Liver (tissue), 9 donors: ENCODE results near the gene CEP20. TPM values are rescaled to one million over a fixed set of nuclear protein-coding genes. Genes with fewer than 3 reads are reported as not detected.

Experiments
- DNase-seq: peaks from one replicate; pipeline ENCODE4 v3.0.0-alpha.2; 2017; ENCODE audit warnings: low spot score
- H3K27ac ChIP-seq, 2 donors: one replicate each; pipeline ENCODE4 v1.7.0; 2013; ENCODE audit warnings: inconsistent platforms in 2 of 2, low read length in 2 of 2, control low read depth in 1 of 2, low read depth in 1 of 2, mild to moderate bottlenecking in 1 of 2
- H3K27me3 ChIP-seq, 4 donors: one replicate each; pipeline versions ENCODE4 v1.6.1 to v1.7.0; 2013; ENCODE audit warnings: low read length in 3 of 4, inconsistent platforms in 1 of 4, mild to moderate bottlenecking in 1 of 4, moderate library complexity in 1 of 4; ENCODE audit not compliant: control insufficient read depth in 4 of 4, insufficient read depth in 4 of 4
- H3K36me3 ChIP-seq, 4 donors: one replicate each; pipeline versions ENCODE4 v1.6.1 to v1.7.0; 2013; ENCODE audit warnings: low read length in 3 of 4, mild to moderate bottlenecking in 3 of 4, low read depth in 1 of 4, moderate library complexity in 1 of 4; ENCODE audit not compliant: control insufficient read depth in 4 of 4, insufficient read depth in 3 of 4
- H3K4me1 ChIP-seq, 4 donors: one replicate each; pipeline versions ENCODE4 v1.6.1 to v1.7.0; 2013; ENCODE audit warnings: low read length in 3 of 4, mild to moderate bottlenecking in 3 of 4, moderate library complexity in 1 of 4; ENCODE audit not compliant: control insufficient read depth in 4 of 4, insufficient read depth in 4 of 4
- H3K4me3 ChIP-seq, 3 donors: one replicate each; pipeline versions ENCODE4 v1.6.1 to v1.7.0; 2013; ENCODE audit warnings: low read length in 3 of 3, control low read depth in 1 of 3, low read depth in 1 of 3, mild to moderate bottlenecking in 1 of 3
- H3K9ac ChIP-seq, 2 donors: one replicate each; pipeline ENCODE4 v1.7.0; 2013; ENCODE audit warnings: low read length in 2 of 2, mild to moderate bottlenecking in 2 of 2, moderate library complexity in 2 of 2, control low read depth in 1 of 2, low read depth in 1 of 2
- H3K9me3 ChIP-seq, 4 donors: one replicate each; pipeline versions ENCODE4 v1.6.1 to v1.7.0; 2013; ENCODE audit warnings: low read length in 3 of 4; ENCODE audit not compliant: control insufficient read depth in 4 of 4
- EGR1 ChIP-seq, 2 donors: IDR thresholded peaks; 2 replicates each; pipeline ENCODE4 v1.6.1; 2016 to 2018; ENCODE audit warnings: antibody characterized with exemption in 2 of 2, low read depth in 2 of 2
- FOXA1 ChIP-seq: IDR thresholded peaks from 2 replicates; pipeline ENCODE4 v1.6.1; 2016; ENCODE audit warnings: antibody characterized with exemption
- FOXA2 ChIP-seq: IDR thresholded peaks from 2 replicates; pipeline ENCODE4 v1.6.1; 2016; ENCODE audit warnings: antibody characterized with exemption
- GABPA ChIP-seq, 2 donors: IDR thresholded peaks in 1 of 2; conservative IDR thresholded peaks in 1 of 2; 2 replicates each; pipeline ENCODE4 v1.6.1; 2016; ENCODE audit warnings: antibody characterized with exemption in 2 of 2, mild to moderate bottlenecking in 1 of 2, moderate library complexity in 1 of 2
- HNF4A ChIP-seq, 2 donors: conservative IDR thresholded peaks; 2 replicates each; pipeline ENCODE4 v1.6.1; 2016; ENCODE audit warnings: antibody characterized with exemption in 2 of 2, mild to moderate bottlenecking in 2 of 2
- HNF4G ChIP-seq: IDR thresholded peaks from 2 replicates; pipeline ENCODE4 v1.6.1; 2016; ENCODE audit warnings: antibody characterized with exemption
- JUND ChIP-seq, 2 donors: IDR thresholded peaks; 2 replicates each; pipeline ENCODE4 v1.6.1; 2016; ENCODE audit warnings: antibody characterized with exemption in 2 of 2
- NR2F2 ChIP-seq: IDR thresholded peaks from 2 replicates; pipeline ENCODE4 v1.6.1; 2016; ENCODE audit warnings: antibody characterized with exemption
- RAD21 ChIP-seq, 2 donors: IDR thresholded peaks; 2 replicates each; pipeline ENCODE4 v1.6.1; 2016; ENCODE audit warnings: antibody characterized with exemption in 2 of 2, mild to moderate bottlenecking in 2 of 2
- RXRA ChIP-seq, 2 donors: IDR thresholded peaks; 2 replicates each; pipeline ENCODE4 v1.6.1; 2017 to 2018; ENCODE audit warnings: antibody characterized with exemption in 2 of 2, mild to moderate bottlenecking in 1 of 2
- SP1 ChIP-seq: IDR thresholded peaks from 2 replicates; pipeline ENCODE4 v1.6.1; 2018; ENCODE audit warnings: antibody characterized with exemption, mild to moderate bottlenecking
- TAF1 ChIP-seq: conservative IDR thresholded peaks from 2 replicates; pipeline ENCODE4 v1.6.1; 2016; ENCODE audit warnings: antibody characterized with exemption, mild to moderate bottlenecking
- YY1 ChIP-seq: IDR thresholded peaks from 2 replicates; pipeline ENCODE4 v1.6.1; 2016; ENCODE audit warnings: antibody characterized with exemption, mild to moderate bottlenecking
- WGBS: extraction: QIAGEN DNeasy Blood & Tissue Kit; methylation state at CpG from one replicate; pipeline ENCODE4 v1.1.7; 2013; 5-methylcytosine and 5-hydroxymethylcytosine counted together
- polyA plus RNA-seq, 2 donors: library from polyadenylated mRNA; stranded (reverse) in 1 of 2; unstranded in 1 of 2; fragments of 200-250 nt in 1 of 2; fragments of >200 nt in 1 of 2; fragmentation: Nextera tagmentation in 1 of 2; extraction: Ambion mirVana in 1 of 2; gene quantifications; one replicate each; pipeline versions ENCODE4 v1.2.1 to v1.2.3, GENCODE V29; 2013 to 2015
- total RNA-seq, 2 donors: library from RNA; depleted of rRNA; stranded (reverse); fragments of >200 nt; gene quantifications; one replicate each; pipeline ENCODE4 v1.2.3, GENCODE V29; 2014
- TF ChIP-seq, protein P1 (sequence below): IDR thresholded peaks from 2 replicates; pipeline ENCODE4 v1.6.1; 2016; ENCODE audit warnings: antibody characterized with exemption
- TF ChIP-seq, protein P2 (sequence below): IDR thresholded peaks from 2 replicates; pipeline ENCODE4 v1.6.1; 2016; ENCODE audit warnings: antibody characterized with exemption
- TF ChIP-seq, protein P3 (sequence below): IDR thresholded peaks from 2 replicates; pipeline ENCODE4 v1.6.1; 2016; ENCODE audit warnings: antibody characterized with exemption, mild to moderate bottlenecking
- TF ChIP-seq, protein P4 (sequence below): fragments of 150-350 bp; IDR thresholded peaks from 2 replicates; pipeline ENCODE4 v1.5.1; 2017; ENCODE audit warnings: improper control_type of control experiment, low read depth, low read length; ENCODE audit not compliant: missing input control
- TF ChIP-seq, protein P5 (sequence below): IDR thresholded peaks from 2 replicates; pipeline ENCODE4 v1.6.1; 2016; ENCODE audit warnings: antibody characterized with exemption
- donor health status: healthy.
- donor health status: healthy.
- donor health status: healthy.
- donor health status: healthy.
- donor health status: healthy.

The CEP20 gene
- total and polyA plus RNA-seq, 4 donors: 10.7 to 19.2 (median 13.3) TPM

DNA sequence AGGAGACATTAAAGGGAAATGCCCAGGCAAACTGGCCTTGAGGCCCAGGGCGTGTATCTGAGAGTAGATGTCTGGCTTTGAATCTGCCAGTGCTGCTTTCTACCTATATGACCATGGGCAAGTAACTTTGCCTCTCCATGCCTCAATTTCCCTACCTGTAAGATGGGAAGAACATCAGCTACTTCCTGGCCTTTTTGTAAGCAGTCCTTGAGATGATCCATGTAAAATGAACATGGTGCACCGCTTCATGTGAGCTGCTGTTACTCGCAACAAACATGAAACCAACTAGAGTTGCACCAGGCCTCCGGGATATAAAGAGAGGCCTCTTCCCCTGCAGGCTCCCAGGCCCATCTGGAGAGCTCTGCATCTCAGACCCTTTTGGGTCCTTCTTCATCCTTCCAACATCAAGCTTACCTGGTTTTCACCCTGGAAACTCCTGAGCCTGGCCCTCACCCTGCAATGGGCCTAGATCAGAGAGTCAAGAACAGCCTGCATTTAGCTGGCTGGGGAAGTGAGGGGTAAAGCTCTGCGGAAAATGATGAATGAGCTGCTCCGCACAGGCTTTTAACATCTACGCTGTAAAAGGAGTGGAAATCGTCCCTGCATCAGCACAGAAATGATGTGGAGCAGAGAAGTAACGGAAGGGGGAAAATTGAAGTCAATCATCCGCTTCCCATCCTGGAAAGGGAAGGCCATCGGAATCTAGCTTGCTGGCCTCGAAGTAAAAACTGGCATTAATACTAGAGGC, 29.3 kb downstream of the CEP20 start:
- TF ChIP-seq, protein P1, sequence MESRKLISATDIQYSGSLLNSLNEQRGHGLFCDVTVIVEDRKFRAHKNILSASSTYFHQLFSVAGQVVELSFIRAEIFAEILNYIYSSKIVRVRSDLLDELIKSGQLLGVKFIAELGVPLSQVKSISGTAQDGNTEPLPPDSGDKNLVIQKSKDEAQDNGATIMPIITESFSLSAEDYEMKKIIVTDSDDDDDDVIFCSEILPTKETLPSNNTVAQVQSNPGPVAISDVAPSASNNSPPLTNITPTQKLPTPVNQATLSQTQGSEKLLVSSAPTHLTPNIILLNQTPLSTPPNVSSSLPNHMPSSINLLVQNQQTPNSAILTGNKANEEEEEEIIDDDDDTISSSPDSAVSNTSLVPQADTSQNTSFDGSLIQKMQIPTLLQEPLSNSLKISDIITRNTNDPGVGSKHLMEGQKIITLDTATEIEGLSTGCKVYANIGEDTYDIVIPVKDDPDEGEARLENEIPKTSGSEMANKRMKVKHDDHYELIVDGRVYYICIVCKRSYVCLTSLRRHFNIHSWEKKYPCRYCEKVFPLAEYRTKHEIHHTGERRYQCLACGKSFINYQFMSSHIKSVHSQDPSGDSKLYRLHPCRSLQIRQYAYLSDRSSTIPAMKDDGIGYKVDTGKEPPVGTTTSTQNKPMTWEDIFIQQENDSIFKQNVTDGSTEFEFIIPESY: no peak
- no peak for TF ChIP-seq EGR1 (IDR thresholded peaks at IDR 0.05; ENCODE audit: low read depth in 2 of 2)
- TF ChIP-seq GABPA (IDR thresholded peaks at IDR 0.05 in 1 of 2, conservative IDR thresholded peaks at IDR 0.05 in 1 of 2): no peak
- TF ChIP-seq NR2F2: no peak
- TF ChIP-seq HNF4A (conservative IDR thresholded peaks at IDR 0.05): no peak
- TF ChIP-seq, protein P2, sequence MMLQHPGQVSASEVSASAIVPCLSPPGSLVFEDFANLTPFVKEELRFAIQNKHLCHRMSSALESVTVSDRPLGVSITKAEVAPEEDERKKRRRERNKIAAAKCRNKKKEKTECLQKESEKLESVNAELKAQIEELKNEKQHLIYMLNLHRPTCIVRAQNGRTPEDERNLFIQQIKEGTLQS: no peak
- TF ChIP-seq YY1: no peak
- TF ChIP-seq HNF4G: no peak
- TF ChIP-seq RAD21 (IDR thresholded peaks at IDR 0.05): no peak
- no peak for TF ChIP-seq SP1
- TF ChIP-seq RXRA (IDR thresholded peaks at IDR 0.05): no peak
- no peak for TF ChIP-seq FOXA2
- TF ChIP-seq, protein P3, sequence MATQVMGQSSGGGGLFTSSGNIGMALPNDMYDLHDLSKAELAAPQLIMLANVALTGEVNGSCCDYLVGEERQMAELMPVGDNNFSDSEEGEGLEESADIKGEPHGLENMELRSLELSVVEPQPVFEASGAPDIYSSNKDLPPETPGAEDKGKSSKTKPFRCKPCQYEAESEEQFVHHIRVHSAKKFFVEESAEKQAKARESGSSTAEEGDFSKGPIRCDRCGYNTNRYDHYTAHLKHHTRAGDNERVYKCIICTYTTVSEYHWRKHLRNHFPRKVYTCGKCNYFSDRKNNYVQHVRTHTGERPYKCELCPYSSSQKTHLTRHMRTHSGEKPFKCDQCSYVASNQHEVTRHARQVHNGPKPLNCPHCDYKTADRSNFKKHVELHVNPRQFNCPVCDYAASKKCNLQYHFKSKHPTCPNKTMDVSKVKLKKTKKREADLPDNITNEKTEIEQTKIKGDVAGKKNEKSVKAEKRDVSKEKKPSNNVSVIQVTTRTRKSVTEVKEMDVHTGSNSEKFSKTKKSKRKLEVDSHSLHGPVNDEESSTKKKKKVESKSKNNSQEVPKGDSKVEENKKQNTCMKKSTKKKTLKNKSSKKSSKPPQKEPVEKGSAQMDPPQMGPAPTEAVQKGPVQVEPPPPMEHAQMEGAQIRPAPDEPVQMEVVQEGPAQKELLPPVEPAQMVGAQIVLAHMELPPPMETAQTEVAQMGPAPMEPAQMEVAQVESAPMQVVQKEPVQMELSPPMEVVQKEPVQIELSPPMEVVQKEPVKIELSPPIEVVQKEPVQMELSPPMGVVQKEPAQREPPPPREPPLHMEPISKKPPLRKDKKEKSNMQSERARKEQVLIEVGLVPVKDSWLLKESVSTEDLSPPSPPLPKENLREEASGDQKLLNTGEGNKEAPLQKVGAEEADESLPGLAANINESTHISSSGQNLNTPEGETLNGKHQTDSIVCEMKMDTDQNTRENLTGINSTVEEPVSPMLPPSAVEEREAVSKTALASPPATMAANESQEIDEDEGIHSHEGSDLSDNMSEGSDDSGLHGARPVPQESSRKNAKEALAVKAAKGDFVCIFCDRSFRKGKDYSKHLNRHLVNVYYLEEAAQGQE: no peak
- no peak for TF ChIP-seq FOXA1
- TF ChIP-seq, protein P4, sequence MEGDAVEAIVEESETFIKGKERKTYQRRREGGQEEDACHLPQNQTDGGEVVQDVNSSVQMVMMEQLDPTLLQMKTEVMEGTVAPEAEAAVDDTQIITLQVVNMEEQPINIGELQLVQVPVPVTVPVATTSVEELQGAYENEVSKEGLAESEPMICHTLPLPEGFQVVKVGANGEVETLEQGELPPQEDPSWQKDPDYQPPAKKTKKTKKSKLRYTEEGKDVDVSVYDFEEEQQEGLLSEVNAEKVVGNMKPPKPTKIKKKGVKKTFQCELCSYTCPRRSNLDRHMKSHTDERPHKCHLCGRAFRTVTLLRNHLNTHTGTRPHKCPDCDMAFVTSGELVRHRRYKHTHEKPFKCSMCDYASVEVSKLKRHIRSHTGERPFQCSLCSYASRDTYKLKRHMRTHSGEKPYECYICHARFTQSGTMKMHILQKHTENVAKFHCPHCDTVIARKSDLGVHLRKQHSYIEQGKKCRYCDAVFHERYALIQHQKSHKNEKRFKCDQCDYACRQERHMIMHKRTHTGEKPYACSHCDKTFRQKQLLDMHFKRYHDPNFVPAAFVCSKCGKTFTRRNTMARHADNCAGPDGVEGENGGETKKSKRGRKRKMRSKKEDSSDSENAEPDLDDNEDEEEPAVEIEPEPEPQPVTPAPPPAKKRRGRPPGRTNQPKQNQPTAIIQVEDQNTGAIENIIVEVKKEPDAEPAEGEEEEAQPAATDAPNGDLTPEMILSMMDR: no peak
- TF ChIP-seq JUND (IDR thresholded peaks at IDR 0.05): no peak
- TF ChIP-seq, protein P5, sequence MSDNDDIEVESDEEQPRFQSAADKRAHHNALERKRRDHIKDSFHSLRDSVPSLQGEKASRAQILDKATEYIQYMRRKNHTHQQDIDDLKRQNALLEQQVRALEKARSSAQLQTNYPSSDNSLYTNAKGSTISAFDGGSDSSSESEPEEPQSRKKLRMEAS: no peak
- no peak for TF ChIP-seq TAF1
- H3K4me1 ChIP-seq: peaks cover 0 to 6% (median 2%) of the 10 kb centered on the region in 4 donors
- peaks cover 0 to 12% (median 4%) of the 10 kb centered on the region in 4 donors for H3K27me3 ChIP-seq
- H3K9ac ChIP-seq: no peak overlapping the region
- H3K4me3 ChIP-seq: no peak overlapping the region
- no peaks in the 10 kb centered on the region for H3K36me3 ChIP-seq
- 92% methylated on average over 12 of the region's 12 CpGs for WGBS
- H3K27ac ChIP-seq: no peak overlapping the region
- no peak for DNase-seq
- no peaks in the 10 kb centered on the region for H3K9me3 ChIP-seq
